Amygdala (tissue), 56 donors: ENCODE results near the gene IL36RN.

Source experiments
- DNase-seq, 56 donors: peaks; one replicate each; lab custom pipeline; 2025; lab: John Stamatoyannopoulos, UW

Gene IL36RN

GRCh38 chr2:113058998-113059960 is at the start of gene IL36RN:
TSS of gene IL36RN (plus strand) at chr2:113059198. CDS start at chr2:113059439, 241 bp downstream.
- DNase-seq, result no peak

- DNase-seq, result no peak
Observed at GRCh38 chr2:113009622-113010021, 49.4 kb upstream of the IL36RN start.

- DNase-seq, result no peak
Observed at GRCh38 chr2:113010088-113010487, 48.9 kb upstream of the IL36RN start.

- no peak for DNase-seq
Observed at GRCh38 chr2:113011108-113011507, 47.9 kb upstream of the IL36RN start.

GRCh38 chr2:113012436-113013335 is 46.3 kb upstream of the IL36RN start:
- DNase-seq, result no peak

GRCh38 chr2:113013336-113013661 is 45.7 kb upstream of the IL36RN start:
- no peak for DNase-seq

GRCh38 chr2:113014067-113014466 is 44.9 kb upstream of the IL36RN start:
- DNase-seq, result no peak

DNA sequence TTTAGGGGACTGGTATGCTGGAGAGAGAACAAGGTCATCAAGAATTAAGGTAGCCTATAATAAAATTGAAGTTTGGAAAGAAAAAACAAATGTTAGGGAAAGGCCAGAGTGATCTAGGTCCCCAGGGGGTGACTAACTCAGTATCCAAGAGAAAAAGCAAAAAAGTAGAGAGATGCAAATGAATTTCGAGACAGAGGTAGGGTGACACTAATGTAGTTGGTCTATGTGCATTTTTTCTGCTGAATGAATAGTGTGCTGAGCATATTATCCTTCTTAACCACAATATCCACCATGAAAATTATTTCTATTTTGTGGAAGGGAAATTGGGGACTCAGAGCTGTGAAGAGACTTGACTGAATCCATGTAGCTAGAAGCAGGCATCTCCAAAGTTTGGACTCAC is 44.0 kb upstream of the IL36RN start:
- no peak for DNase-seq

DNA sequence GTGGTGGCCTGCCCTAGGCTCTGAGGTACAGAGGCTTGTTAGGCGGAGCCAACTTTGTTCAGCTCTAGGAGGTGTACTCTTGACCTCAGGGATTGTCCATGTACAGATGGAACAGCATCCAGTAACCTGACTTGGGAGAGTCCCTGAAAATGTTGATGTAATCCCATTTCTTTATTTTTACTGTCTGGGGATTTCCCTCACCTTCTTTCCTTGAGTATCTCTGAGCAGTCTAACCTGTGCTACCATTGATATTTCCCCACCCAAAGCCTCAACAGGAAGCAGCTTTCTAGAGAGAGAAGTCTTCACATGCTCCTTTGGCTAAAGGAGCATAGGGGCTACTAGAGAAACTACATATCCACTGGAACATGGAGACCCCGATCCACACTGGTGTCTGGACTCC is 43.3 kb upstream of the IL36RN start:
- DNase-seq, result no peak

DNA sequence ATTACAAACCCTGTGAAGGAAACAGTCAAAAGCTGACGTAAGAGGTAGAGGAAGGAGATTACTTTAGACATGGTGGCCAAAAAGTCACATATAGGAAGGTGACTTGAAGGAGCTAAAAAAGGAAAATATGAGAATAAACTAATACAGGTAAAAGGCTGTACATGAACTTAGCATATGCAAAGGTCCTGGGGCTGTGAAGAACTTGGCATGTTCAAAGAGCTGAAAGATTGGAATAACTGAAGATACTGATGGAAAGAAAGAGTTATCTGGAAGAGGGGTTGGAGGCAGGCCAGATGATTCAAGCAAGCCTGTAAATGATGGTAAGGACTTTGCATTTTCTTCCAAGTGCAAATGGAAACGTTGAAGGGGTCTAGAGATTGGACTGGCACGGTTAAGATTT is 40.5 kb upstream of the IL36RN start:
- no peak for DNase-seq

- DNase-seq, result no peak
Observed at GRCh38 chr2:113021312-113021711, 37.7 kb upstream of the IL36RN start.

DNA sequence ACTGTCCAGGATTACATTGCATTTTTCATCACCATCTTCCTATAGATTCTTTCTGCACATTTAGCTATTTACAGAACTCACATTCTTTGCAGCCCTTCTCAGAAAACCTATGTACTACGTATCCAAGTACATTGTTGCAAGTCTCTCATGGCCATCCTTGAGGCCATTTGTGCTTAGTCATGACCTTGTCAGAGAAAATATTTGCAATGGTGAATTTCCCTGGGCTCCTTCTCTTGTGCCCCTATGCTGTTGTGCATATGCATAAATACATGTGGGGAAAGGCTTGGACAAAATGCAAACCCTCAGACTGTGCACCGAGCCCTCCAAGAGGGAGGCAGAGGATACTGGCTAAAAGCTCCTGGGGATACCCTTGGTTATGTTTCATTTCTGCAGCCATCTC is 34.2 kb upstream of the IL36RN start:
- no peak for DNase-seq

DNA sequence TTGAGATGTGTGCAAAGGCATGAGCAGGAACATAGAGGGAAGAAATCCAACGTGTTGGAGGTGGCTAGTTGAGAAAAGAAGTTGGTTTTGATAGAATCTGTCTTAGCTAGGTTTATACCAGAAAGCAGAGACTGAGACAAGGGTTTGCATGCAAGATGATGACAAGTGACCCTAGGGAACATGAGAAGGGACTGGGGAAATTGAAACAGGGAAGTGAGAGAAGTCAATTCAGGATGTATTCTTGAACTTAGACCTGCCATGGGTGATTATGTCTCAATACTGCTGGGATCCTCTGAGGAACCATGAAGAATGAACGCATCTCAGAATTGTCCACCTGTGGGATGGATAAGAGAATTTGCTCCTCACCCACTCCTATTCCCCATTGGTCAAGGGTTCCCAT is 33.3 kb upstream of the IL36RN start:
- no peak for DNase-seq

- DNase-seq, result no peak
Observed at GRCh38 chr2:113027691-113028090, 31.3 kb upstream of the IL36RN start.

DNA sequence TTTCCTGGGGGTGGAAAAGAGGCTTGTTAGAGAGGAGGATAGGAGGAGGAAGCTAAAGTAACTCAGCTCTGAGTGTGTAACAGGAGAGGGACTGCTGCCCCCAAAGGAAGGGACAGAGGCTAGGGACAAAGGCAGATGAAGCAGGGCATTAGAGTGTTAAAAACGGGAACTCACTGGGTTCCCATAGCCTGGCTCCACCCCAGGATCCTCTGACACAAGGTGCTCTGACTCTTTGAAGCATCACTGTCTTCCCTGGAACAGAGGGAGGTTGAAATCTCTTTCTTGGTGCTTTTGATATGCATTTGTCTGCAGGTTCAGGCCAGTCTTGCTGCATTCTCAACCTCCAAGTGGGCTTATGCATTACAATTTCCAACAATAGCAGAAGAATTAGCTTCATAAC is 30.9 kb upstream of the IL36RN start:
- DNase-seq, result no peak

DNA sequence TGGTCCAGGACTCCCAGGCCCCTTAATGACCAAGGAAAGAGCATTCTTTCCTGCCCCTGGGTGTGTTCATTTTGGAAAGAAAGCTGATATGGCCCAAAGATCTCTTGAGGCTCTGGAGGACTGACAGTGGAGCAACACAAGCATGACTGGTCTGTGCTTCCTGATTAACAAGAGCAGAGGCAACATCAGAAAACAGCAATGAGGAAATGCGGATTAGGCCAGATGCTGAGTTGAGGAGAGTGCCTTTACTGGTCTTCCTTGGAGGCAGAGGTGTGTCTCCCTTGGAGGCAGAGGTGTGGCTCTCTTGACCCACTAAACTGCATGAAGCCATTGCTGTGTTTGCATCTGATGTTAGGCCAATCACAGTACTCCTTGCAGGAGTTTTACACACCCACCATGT is 26.3 kb upstream of the IL36RN start:
- DNase-seq, result no peak

- DNase-seq, result no peak
Observed at GRCh38 chr2:113034016-113034415, 25.0 kb upstream of the IL36RN start.

DNA sequence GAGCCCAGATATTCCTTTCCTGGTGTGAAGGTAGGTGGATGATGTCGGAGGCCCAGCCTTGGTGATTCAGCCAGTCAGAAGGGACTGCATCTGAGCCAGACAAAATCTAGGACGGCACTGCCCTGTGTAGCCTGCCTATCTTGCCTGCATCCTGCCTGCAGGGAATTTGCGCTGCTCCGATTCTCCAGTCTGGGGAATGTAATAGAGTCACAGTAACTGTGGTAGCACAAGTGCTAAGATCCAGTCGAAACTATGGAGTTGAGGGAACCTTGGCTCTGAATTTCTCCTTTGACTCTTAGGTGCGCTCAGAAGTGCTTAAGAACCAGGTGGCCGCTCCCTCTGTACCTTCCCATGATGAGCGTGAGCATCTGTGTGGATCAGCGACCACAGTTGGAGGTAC is 22.2 kb upstream of the IL36RN start:
- DNase-seq, result no peak

GRCh38 chr2:113038291-113038690 is 20.7 kb upstream of the IL36RN start:
- no peak for DNase-seq

- DNase-seq, result no peak
Observed at GRCh38 chr2:113039158-113039557, 19.8 kb upstream of the IL36RN start.

DNA sequence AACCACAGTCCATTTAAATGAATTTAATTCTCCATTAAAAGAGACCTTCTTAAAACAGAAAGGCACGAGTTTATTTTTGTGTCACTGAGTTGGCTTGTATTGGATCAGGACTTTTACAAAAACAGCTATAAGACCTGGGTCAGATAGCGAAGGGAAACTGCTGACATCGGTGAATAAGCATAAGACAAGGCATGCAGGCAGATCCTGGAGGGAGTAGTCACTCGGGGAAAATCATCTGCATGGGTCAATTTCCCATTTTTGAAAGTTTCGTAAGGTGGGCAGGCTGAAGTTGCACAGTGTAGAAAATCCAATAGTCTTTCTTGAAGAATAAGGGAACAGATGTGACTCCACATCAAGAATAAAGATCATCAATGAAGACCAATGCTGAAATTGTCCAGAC is 19.3 kb upstream of the IL36RN start:
- no peak for DNase-seq

GRCh38 chr2:113041871-113042270 is 17.1 kb upstream of the IL36RN start:
- no peak for DNase-seq
